Uterus (tissue), 2 donors: ENCODE measurements around the gene CDC34.

Source experiments
- CTCF ChIP-seq, 4 experiments: fragments of 200-600 bp in 2 of 4; fragments of 450-650 bp in 2 of 4; sonication (generic) in 2 of 4; IDR thresholded peaks; one replicate each; pipeline ENCODE4 v1.5.1; 2016 to 2019; ENCODE audit warnings: antibody characterized with exemption in 4 of 4, mild to moderate bottlenecking in 2 of 4, moderate library complexity in 1 of 4
- POLR2A ChIP-seq, 2 donors: fragments of 450-650 bp; IDR thresholded peaks; one replicate each; pipeline ENCODE4 v1.6.1; 2016; ENCODE audit warnings: antibody characterized with exemption in 2 of 2, mild to moderate bottlenecking in 1 of 2, moderate library complexity in 1 of 2

- TF ChIP-seq POLR2A (IDR thresholded peaks at IDR 0.05), result no peak
- no peak for TF ChIP-seq CTCF (IDR thresholded peaks at IDR 0.05)
Observed at GRCh38 chr19:485077-485476, 46.5 kb upstream of the CDC34 start.
